ENCODE measurements around the gene PLPPR5.
A peak's percentile ranks its signal among the peaks of the same experiment; 100 is the strongest.

Gene PLPPR5

GRCh38 chr1:98937347-98937746, 67.3 kb downstream of the PLPPR5 start:
- no peak overlapping the region for H3K4ac ChIP-seq (ENCODE audit: low read depth, low read length)
- H3K4me1 ChIP-seq (ENCODE audit: control insufficient read depth in 1 of 2, insufficient read depth in 2 of 2, low read length in 2 of 2), result no peaks in the 10 kb centered on the region
- no peaks in the 10 kb centered on the region for H3K36me3 ChIP-seq (ENCODE audit: control insufficient read depth in 1 of 2, insufficient read depth in 2 of 2, low read length in 2 of 2)
- no peak overlapping the region for H3K4me3 ChIP-seq (ENCODE audit: low read depth, low read length)
- H3K27ac ChIP-seq (ENCODE audit: low read depth, low read length), result no peak overlapping the region
- H4K91ac ChIP-seq (ENCODE audit: low read depth, low read length), result no peak overlapping the region
- no peak overlapping the region for H4K12ac ChIP-seq (ENCODE audit: low read depth, low read length)
- H3K9ac ChIP-seq (ENCODE audit: low read length), result no peak overlapping the region
- no peak overlapping the region for H3K14ac ChIP-seq (ENCODE audit: low read length)
- H3K27me3 ChIP-seq (ENCODE audit: insufficient read depth, low read length), result no peaks in the 10 kb centered on the region
- no peak overlapping the region for H3K18ac ChIP-seq (ENCODE audit: low read length)
- no peaks in the 10 kb centered on the region for H3K79me2 ChIP-seq (ENCODE audit: control insufficient read depth, insufficient read depth, low read length, poor library complexity)
- no peaks in the 10 kb centered on the region for H3K9me3 ChIP-seq (ENCODE audit: insufficient read depth, low read depth, low read length)
- no peak overlapping the region for H4K8ac ChIP-seq (ENCODE audit: low read depth, low read length)
- no peak overlapping the region for H2AFZ ChIP-seq (ENCODE audit: insufficient read depth, low read length, poor library complexity)
- no peak for DNase-seq
- H2BK5ac ChIP-seq (ENCODE audit: low read depth, low read length, poor library complexity), result no peak overlapping the region
- H3K79me1 ChIP-seq (ENCODE audit: low read length), result no peaks in the 10 kb centered on the region
- H2BK12ac ChIP-seq (ENCODE audit: low read length), result no peak overlapping the region
- H2BK120ac ChIP-seq (ENCODE audit: insufficient read depth, low read length, poor library complexity), result no peak overlapping the region
- H2AK5ac ChIP-seq (ENCODE audit: low read length), result no peak overlapping the region
- H3K4me2 ChIP-seq (ENCODE audit: low read length), result no peak overlapping the region
- H3K23ac ChIP-seq (ENCODE audit: low read length), result no peak overlapping the region

GRCh38 chr1:98932184-98932583, 72.5 kb downstream of the PLPPR5 start:
- Histone ChIP-seq H3K27ac (ENCODE audit: low read depth, low read length) (no peak overlapping the region), H3K4me1 (ENCODE audit: control insufficient read depth in 1 of 2, insufficient read depth in 2 of 2, low read length in 2 of 2) (no peaks in the 10 kb centered on the region), H3K14ac (ENCODE audit: low read length) (no peak overlapping the region), H3K4me2 (ENCODE audit: low read length) (no peak overlapping the region), H3K9me3 (ENCODE audit: insufficient read depth, low read depth, low read length) (no peaks in the 10 kb centered on the region), H3K79me1 (ENCODE audit: low read length) (no peaks in the 10 kb centered on the region), H3K18ac (ENCODE audit: low read length) (no peak overlapping the region), H3K79me2 (ENCODE audit: control insufficient read depth, insufficient read depth, low read length, poor library complexity) (no peaks in the 10 kb centered on the region), H2AFZ (ENCODE audit: insufficient read depth, low read length, poor library complexity) (no peak overlapping the region), H3K36me3 (ENCODE audit: control insufficient read depth in 1 of 2, insufficient read depth in 2 of 2, low read length in 2 of 2) (no peaks in the 10 kb centered on the region), H3K4me3 (ENCODE audit: low read depth, low read length) (no peak overlapping the region), H2AK5ac (ENCODE audit: low read length) (no peak overlapping the region), H2BK12ac (ENCODE audit: low read length) (no peak overlapping the region), H3K23ac (ENCODE audit: low read length) (no peak overlapping the region), H4K91ac (ENCODE audit: low read depth, low read length) (no peak overlapping the region), H2BK120ac (ENCODE audit: insufficient read depth, low read length, poor library complexity) (no peak overlapping the region), H3K9ac (ENCODE audit: low read length) (no peak overlapping the region), H4K8ac (ENCODE audit: low read depth, low read length) (no peak overlapping the region), H3K27me3 (ENCODE audit: insufficient read depth, low read length) (no peaks in the 10 kb centered on the region), H4K12ac (ENCODE audit: low read depth, low read length) (no peak overlapping the region), H2BK5ac (ENCODE audit: low read depth, low read length, poor library complexity) (no peak overlapping the region), H3K4ac (ENCODE audit: low read depth, low read length) (no peak overlapping the region)
- no CpG with 5 or more reads among the region's 5 CpGs for WGBS (ENCODE audit: extremely low coverage, insufficient coverage, insufficient read length)
- no peak for DNase-seq

GRCh38 chr1:98931128-98931835, 73.4 kb downstream of the PLPPR5 start:
- no peak overlapping the region for H2AFZ ChIP-seq (ENCODE audit: insufficient read depth, low read length, poor library complexity)
- WGBS (ENCODE audit: extremely low coverage, insufficient coverage, insufficient read length), result no CpG with 5 or more reads among the region's 8 CpGs
- peak in 1 of 2 donors; percentile 46 for DNase-seq

GRCh38 chr1:98929437-98929836, 75.2 kb downstream of the PLPPR5 start:
- H3K18ac ChIP-seq (ENCODE audit: low read length), result no peak overlapping the region
- no peak overlapping the region for H3K27ac ChIP-seq (ENCODE audit: low read depth, low read length)
- H3K4me3 ChIP-seq (ENCODE audit: low read depth, low read length), result no peak overlapping the region
- WGBS (ENCODE audit: extremely low coverage, insufficient coverage, insufficient read length), result no CpG with 5 or more reads among the region's 1 CpG
- H3K9ac ChIP-seq (ENCODE audit: low read length), result no peak overlapping the region
- H3K23ac ChIP-seq (ENCODE audit: low read length), result no peak overlapping the region
- no peak overlapping the region for H3K4me2 ChIP-seq (ENCODE audit: low read length)
- H3K79me2 ChIP-seq (ENCODE audit: control insufficient read depth, insufficient read depth, low read length, poor library complexity), result no peaks in the 10 kb centered on the region
- H4K8ac ChIP-seq (ENCODE audit: low read depth, low read length), result no peak overlapping the region
- H2BK5ac ChIP-seq (ENCODE audit: low read depth, low read length, poor library complexity), result no peak overlapping the region
- no peaks in the 10 kb centered on the region for H3K9me3 ChIP-seq (ENCODE audit: insufficient read depth, low read depth, low read length)
- no peaks in the 10 kb centered on the region for H3K4me1 ChIP-seq (ENCODE audit: control insufficient read depth in 1 of 2, insufficient read depth in 2 of 2, low read length in 2 of 2)
- no peak overlapping the region for H2AFZ ChIP-seq (ENCODE audit: insufficient read depth, low read length, poor library complexity)
- no peak overlapping the region for H4K91ac ChIP-seq (ENCODE audit: low read depth, low read length)
- H3K27me3 ChIP-seq (ENCODE audit: insufficient read depth, low read length), result no peaks in the 10 kb centered on the region
- H3K4ac ChIP-seq (ENCODE audit: low read depth, low read length), result no peak overlapping the region
- H3K79me1 ChIP-seq (ENCODE audit: low read length), result no peaks in the 10 kb centered on the region
- H2BK12ac ChIP-seq (ENCODE audit: low read length), result no peak overlapping the region
- H2BK120ac ChIP-seq (ENCODE audit: insufficient read depth, low read length, poor library complexity), result no peak overlapping the region
- no peak for DNase-seq
- no peak overlapping the region for H3K14ac ChIP-seq (ENCODE audit: low read length)
- no peak overlapping the region for H2AK5ac ChIP-seq (ENCODE audit: low read length)
- H3K36me3 ChIP-seq (ENCODE audit: control insufficient read depth in 1 of 2, insufficient read depth in 2 of 2, low read length in 2 of 2), result no peaks in the 10 kb centered on the region
- H4K12ac ChIP-seq (ENCODE audit: low read depth, low read length), result no peak overlapping the region

More at GRCh38 chr1:98931128-98931835, 73.4 kb downstream of the PLPPR5 start:
- no peak overlapping the region for H4K12ac ChIP-seq (ENCODE audit: low read depth, low read length)
- H2BK12ac ChIP-seq (ENCODE audit: low read length), result no peak overlapping the region
- no peaks in the 10 kb centered on the region for H3K36me3 ChIP-seq (ENCODE audit: control insufficient read depth in 1 of 2, insufficient read depth in 2 of 2, low read length in 2 of 2)
- no peaks in the 10 kb centered on the region for H3K4me1 ChIP-seq (ENCODE audit: control insufficient read depth in 1 of 2, insufficient read depth in 2 of 2, low read length in 2 of 2)
- H3K4me3 ChIP-seq (ENCODE audit: low read depth, low read length), result no peak overlapping the region
- no peak overlapping the region for H3K4me2 ChIP-seq (ENCODE audit: low read length)
- no peak overlapping the region for H2AK5ac ChIP-seq (ENCODE audit: low read length)
- H3K27ac ChIP-seq (ENCODE audit: low read depth, low read length), result no peak overlapping the region
- H3K79me2 ChIP-seq (ENCODE audit: control insufficient read depth, insufficient read depth, low read length, poor library complexity), result no peaks in the 10 kb centered on the region
- H3K27me3 ChIP-seq (ENCODE audit: insufficient read depth, low read length), result no peaks in the 10 kb centered on the region
- H3K79me1 ChIP-seq (ENCODE audit: low read length), result no peaks in the 10 kb centered on the region
- H3K18ac ChIP-seq (ENCODE audit: low read length), result no peak overlapping the region
- H2BK120ac ChIP-seq (ENCODE audit: insufficient read depth, low read length, poor library complexity), result no peak overlapping the region
- H3K9me3 ChIP-seq (ENCODE audit: insufficient read depth, low read depth, low read length), result no peaks in the 10 kb centered on the region
- no peak overlapping the region for H4K91ac ChIP-seq (ENCODE audit: low read depth, low read length)
- no peak overlapping the region for H2BK5ac ChIP-seq (ENCODE audit: low read depth, low read length, poor library complexity)
- no peak overlapping the region for H3K9ac ChIP-seq (ENCODE audit: low read length)
- H4K8ac ChIP-seq (ENCODE audit: low read depth, low read length), result no peak overlapping the region
- H3K14ac ChIP-seq (ENCODE audit: low read length), result no peak overlapping the region
- no peak overlapping the region for H3K23ac ChIP-seq (ENCODE audit: low read length)
- H3K4ac ChIP-seq (ENCODE audit: low read depth, low read length), result no peak overlapping the region
